PC-3 (cell line): ENCODE data around the gene USP20. TPM values are rescaled to one million over a fixed set of nuclear protein-coding genes. Genes with fewer than 3 reads are reported as not detected.
A peak's percentile ranks its signal among the peaks of the same experiment; 100 is the strongest.

Experiments
- ATAC-seq: fragments of 200-7000 bp; cut with Tn5 transposase; 2 replicates; pipeline ENCODE4 v1.9.1; 2020; ENCODE audit warnings: mild to moderate bottlenecking, moderate library complexity
- BruUV-seq: library from RNA; stranded (reverse); fragments of 400-500 nt; replicated peaks from 2 replicates; lab custom pipeline; 2021; lab: Mats Ljungman, UMichigan
- CTCF ChIA-PET: fragments of 300-600 bp; sonication (Branson Sonifier 250); formaldehyde crosslinking; loops from one replicate; lab custom pipeline; 2022; ENCODE audit warnings: antibody characterized with exemption; lab: Charles Lee
- POLR2A ChIA-PET: fragments of 300-600 bp; sonication (Branson Sonifier 250); formaldehyde crosslinking; loops from one replicate; lab custom pipeline; 2022; ENCODE audit warnings: antibody characterized with exemption; ENCODE audit not compliant: unreplicated experiment; lab: Charles Lee
- DNase-seq: peaks from one replicate; pipeline ENCODE4 v3.0.0-alpha.2; 2015
- H2AFZ ChIP-seq: fragments of 300-600 bp; sonication (generic); 2 replicates; pipeline ENCODE4 v1.6.0; 2016; ENCODE audit warnings: antibody characterized with exemption, low read length
- H3F3A ChIP-seq: fragments of 300-600 bp; sonication (generic); one replicate; pipeline ENCODE4 v1.6.0; 2017; ENCODE audit warnings: antibody characterized with exemption, low read length, control low read depth, mild to moderate bottlenecking; ENCODE audit not compliant: unreplicated experiment
- H3K27ac ChIP-seq: fragments of 300-600 bp; sonication (generic); 2 replicates; pipeline ENCODE4 v1.5.1; 2016; ENCODE audit warnings: mild to moderate bottlenecking, low read length
- H3K27me3 ChIP-seq: fragments of 300-600 bp; sonication (generic); 2 replicates; pipeline ENCODE4 v1.6.1; 2016; ENCODE audit warnings: low read length, mixed read lengths
- H3K36me3 ChIP-seq: fragments of 300-600 bp; sonication (generic); 2 replicates; pipeline ENCODE4 v1.6.1; 2016; ENCODE audit warnings: low read depth, mixed run types, low read length, mixed read lengths
- H3K4me1 ChIP-seq: fragments of 300-600 bp; sonication (generic); 2 replicates; pipeline ENCODE4 v1.5.1; 2016; ENCODE audit warnings: low read length; ENCODE audit not compliant: insufficient read depth
- H3K4me2 ChIP-seq: fragments of 300-600 bp; sonication (generic); 2 replicates; pipeline ENCODE4 v1.6.0; 2016; ENCODE audit warnings: low read length
- H3K4me3 ChIP-seq: fragments of 300-600 bp; sonication (generic); 2 replicates; pipeline ENCODE4 v1.5.1; 2016; ENCODE audit warnings: mild to moderate bottlenecking, low read length, mixed read lengths
- H3K79me2 ChIP-seq: fragments of 300-600 bp; sonication (generic); 2 replicates; pipeline ENCODE4 v1.6.1; 2017; ENCODE audit warnings: low read length, mixed read lengths
- H3K9ac ChIP-seq: fragments of 300-600 bp; sonication (generic); 2 replicates; pipeline ENCODE4 v1.6.0; 2016; ENCODE audit warnings: mild to moderate bottlenecking, low read length
- H3K9me2 ChIP-seq: fragments of 300-600 bp; sonication (generic); replicated peaks from 2 replicates; pipeline ENCODE4 v1.6.1; 2016; ENCODE audit warnings: mixed run types, low read length, mixed read lengths
- H3K9me3 ChIP-seq: fragments of 300-600 bp; sonication (generic); 2 replicates; pipeline ENCODE4 v1.6.1; 2016; ENCODE audit warnings: low read length, mixed read lengths
- H4K20me1 ChIP-seq: fragments of 300-600 bp; sonication (generic); 2 replicates; pipeline ENCODE4 v1.6.1; 2016; ENCODE audit warnings: low read length, mixed read lengths
- EZH2 ChIP-seq: fragments of 300-600 bp; sonication (generic); IDR thresholded peaks from one replicate; pipeline ENCODE4 v1.6.1; 2017; ENCODE audit warnings: antibody characterized with exemption, mild to moderate bottlenecking, low read length; ENCODE audit not compliant: unreplicated experiment
- EZH2phosphoT487 ChIP-seq: fragments of 300-600 bp; sonication (generic); IDR thresholded peaks from 2 replicates; pipeline ENCODE4 v1.6.1; 2018; ENCODE audit warnings: mild to moderate bottlenecking, antibody characterized with exemption, low read length, borderline replicate concordance
- intact Hi-C: fragments of 100-400 bp; cut with micrococcal nuclease; formaldehyde crosslinking; loops from 2 replicates; pipeline ENCODE4 v1.9.0; 2023
- total RNA-seq: library from RNA; depleted of rRNA; stranded (reverse); fragments of >200 nt; gene quantifications from 2 replicates; pipeline ENCODE4 v1.2.3, GENCODE V29; 2014
- TF ChIP-seq, protein P1 (sequence below): fragments of 300-600 bp; sonication (generic); conservative IDR thresholded peaks from 2 replicates; pipeline ENCODE4 v1.5.1; 2017; ENCODE audit warnings: antibody characterized with exemption, low read depth, mild to moderate bottlenecking, low read length

The USP20 gene
- total RNA-seq, 1 experiment from 2014 or later = 15.0 TPM

GRCh38 chr9:129835860-129836223 lies 584 bp downstream of the USP20 start:
- Histone ChIP-seq H3K4me1 (peaks cover 33% of the 10 kb centered on the region), H3K36me3 (0 out of 2 replicates have a peak, but pooled peaks cover 4% of the 10 kb centered on the region), H3K9me2 (no peaks in the 10 kb centered on the region), H2AFZ (peak overlapping the region; percentile 75), H3K27me3 (no peaks in the 10 kb centered on the region), H3K27ac (no peak overlapping the region), H3K4me2 (peak overlapping the region; percentile 97), H3K9me3 (no peaks in the 10 kb centered on the region), H4K20me1 (no peaks in the 10 kb centered on the region), H3K9ac (peak overlapping the region; percentile 86), H3K4me3 (peak overlapping the region; percentile 82), H3F3A (no peaks in the 10 kb centered on the region), H3K79me2 (peaks cover 50% of the 10 kb centered on the region)
- POLR2A ChIA-PET = interaction anchor here (0.6 kb wide), 1 partner anchor 799 kb away, joined by 6 read pairs; the partner anchor contains the start of gene MIGA2
- DNase-seq (peak; percentile 14), ATAC-seq (0 out of 2 replicates have a peak, but pooled peaks have one; percentile 1)
- intact Hi-C loops = no loop called here
- CTCF ChIA-PET = no interaction called here
- TSS peak; percentile 61 for BruUV-seq
- TF ChIP-seq, protein P1, sequence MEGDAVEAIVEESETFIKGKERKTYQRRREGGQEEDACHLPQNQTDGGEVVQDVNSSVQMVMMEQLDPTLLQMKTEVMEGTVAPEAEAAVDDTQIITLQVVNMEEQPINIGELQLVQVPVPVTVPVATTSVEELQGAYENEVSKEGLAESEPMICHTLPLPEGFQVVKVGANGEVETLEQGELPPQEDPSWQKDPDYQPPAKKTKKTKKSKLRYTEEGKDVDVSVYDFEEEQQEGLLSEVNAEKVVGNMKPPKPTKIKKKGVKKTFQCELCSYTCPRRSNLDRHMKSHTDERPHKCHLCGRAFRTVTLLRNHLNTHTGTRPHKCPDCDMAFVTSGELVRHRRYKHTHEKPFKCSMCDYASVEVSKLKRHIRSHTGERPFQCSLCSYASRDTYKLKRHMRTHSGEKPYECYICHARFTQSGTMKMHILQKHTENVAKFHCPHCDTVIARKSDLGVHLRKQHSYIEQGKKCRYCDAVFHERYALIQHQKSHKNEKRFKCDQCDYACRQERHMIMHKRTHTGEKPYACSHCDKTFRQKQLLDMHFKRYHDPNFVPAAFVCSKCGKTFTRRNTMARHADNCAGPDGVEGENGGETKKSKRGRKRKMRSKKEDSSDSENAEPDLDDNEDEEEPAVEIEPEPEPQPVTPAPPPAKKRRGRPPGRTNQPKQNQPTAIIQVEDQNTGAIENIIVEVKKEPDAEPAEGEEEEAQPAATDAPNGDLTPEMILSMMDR = no peak
- TF ChIP-seq EZH2phosphoT487 (no peak), EZH2 (no peak)

DNA sequence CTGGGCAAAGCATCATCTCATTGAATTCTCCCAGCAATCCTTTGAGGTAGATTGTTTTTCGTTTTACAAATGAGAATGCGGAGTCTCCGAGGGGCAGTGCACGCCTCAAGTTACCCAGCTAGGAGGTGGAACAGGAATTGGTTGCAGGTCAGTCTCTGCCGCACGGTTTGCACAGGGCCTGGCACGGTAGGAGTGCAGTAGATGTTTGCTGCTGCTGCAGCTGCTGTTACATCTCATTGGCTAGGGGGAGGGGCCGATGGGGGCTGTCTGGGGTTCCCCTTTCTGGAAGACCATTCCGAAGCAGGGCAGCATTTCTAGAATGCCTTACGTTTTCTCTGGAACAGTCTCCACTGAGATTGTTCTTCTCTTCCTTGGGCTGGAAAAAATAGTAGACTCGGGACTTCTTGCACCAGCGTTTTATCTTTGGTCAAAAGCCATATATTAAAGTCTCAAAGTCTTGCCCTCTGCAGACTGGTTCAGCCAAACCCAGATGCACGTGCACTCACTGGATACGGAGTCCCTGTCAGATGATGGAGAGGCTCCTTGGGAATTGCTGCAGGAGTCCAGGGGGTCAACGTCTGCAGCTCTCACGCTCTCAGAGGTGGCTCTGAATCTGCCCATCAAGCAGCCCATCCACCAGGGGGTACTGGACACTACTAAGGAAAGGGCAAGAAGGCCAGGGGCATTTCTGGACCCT lies 1.2 kb downstream of the USP20 start:
- Histone ChIP-seq H3K4me3 (peak overlapping the region; percentile 82), H3K4me1 (peaks cover 33% of the 10 kb centered on the region), H2AFZ (peak overlapping the region; percentile 75; the same call in 1 of the 2 replicates), H3K79me2 (peaks cover 50% of the 10 kb centered on the region), H3F3A (no peaks in the 10 kb centered on the region), H3K27ac (no peak overlapping the region), H3K9me3 (no peaks in the 10 kb centered on the region), H3K9ac (peak overlapping the region; percentile 86; the same call in 1 of the 2 replicates), H3K4me2 (peak overlapping the region; percentile 97), H3K27me3 (no peaks in the 10 kb centered on the region), H4K20me1 (no peaks in the 10 kb centered on the region), H3K9me2 (no peaks in the 10 kb centered on the region), H3K36me3 (0 out of 2 replicates have a peak, but pooled peaks cover 4% of the 10 kb centered on the region)
- CTCF ChIA-PET = no interaction called here
- ATAC-seq = no peak
- no peak for DNase-seq
- TF ChIP-seq, protein P1 = no peak
- no peak for TF ChIP-seq EZH2phosphoT487
- TF ChIP-seq EZH2 = no peak
- BruUV-seq = no TSS peak
- intact Hi-C loops = no loop called here
- POLR2A ChIA-PET = no interaction called here
